GM19023 (cell line): ENCODE data around the gene PRKCD.

Experiments used
- ATAC-seq: cut with Tn5 transposase; IDR thresholded peaks from one replicate; pipeline ENCODE4 v1.9.1; 2021; ENCODE audit warnings: mild to moderate bottlenecking, moderate library complexity; ENCODE audit not compliant: unreplicated experiment

Gene PRKCD

GRCh38 chr3:53154881-53155285 is 6.1 kb upstream of the PRKCD start:
- ATAC-seq = no peak

- no peak for ATAC-seq
Measured at GRCh38 chr3:53155760-53156159, 5.2 kb upstream of the PRKCD start.

GRCh38 chr3:53156368-53156834 is 4.6 kb upstream of the PRKCD start:
- no peak for ATAC-seq

GRCh38 chr3:53157974-53158580 is 2.9 kb upstream of the PRKCD start:
- no peak for ATAC-seq

GRCh38 chr3:53158765-53159155 is 2.2 kb upstream of the PRKCD start:
- no peak for ATAC-seq

GRCh38 chr3:53159156-53160060 is 1.6 kb upstream of the PRKCD start:
- ATAC-seq = no peak

- no peak for ATAC-seq
Measured at GRCh38 chr3:53160061-53160659, 849 bp upstream of the PRKCD start.

GRCh38 chr3:53161450-53161819 is 426 bp downstream of the PRKCD start:
- ATAC-seq = peak; percentile 11

- ATAC-seq = peak; percentile 25
Measured at GRCh38 chr3:53161820-53162671, 1.0 kb downstream of the PRKCD start.

- ATAC-seq = no peak
Measured at GRCh38 chr3:53162672-53163443, 1.8 kb downstream of the PRKCD start.

GRCh38 chr3:53163444-53164387 is 2.7 kb downstream of the PRKCD start:
- ATAC-seq = no peak

GRCh38 chr3:53164911-53165310 is 3.9 kb downstream of the PRKCD start:
- no peak for ATAC-seq

GRCh38 chr3:53166206-53166605 is 5.2 kb downstream of the PRKCD start:
- ATAC-seq = no peak

- ATAC-seq = no peak
Measured at GRCh38 chr3:53166781-53167291, 5.8 kb downstream of the PRKCD start.

GRCh38 chr3:53167418-53168174 is 6.6 kb downstream of the PRKCD start:
- ATAC-seq = no peak

GRCh38 chr3:53168175-53168923 is 7.3 kb downstream of the PRKCD start:
- no peak for ATAC-seq

- no peak for ATAC-seq
Measured at GRCh38 chr3:53169045-53169831, 8.2 kb downstream of the PRKCD start.
